Measurements from ENCODE around the gene OSER1. TPM values are rescaled to one million over a fixed set of nuclear protein-coding genes. Genes with fewer than 3 reads are reported as not detected.

OSER1 gene
- total and polyA plus RNA-seq, 2 donors: 28.4 to 56.7 TPM

GRCh38 chr20:44176833-44177534, 33.6 kb downstream of the OSER1 start:
- H3K4me1 ChIP-seq (ENCODE audit: control insufficient read depth in 2 of 2, insufficient read depth in 2 of 2, low read length in 2 of 2): no peaks in the 10 kb centered on the region
- H3K36me3 ChIP-seq (ENCODE audit: control insufficient read depth in 2 of 2, insufficient read depth in 2 of 2, low read length in 1 of 2): no peaks in the 10 kb centered on the region
- DNase-seq (ENCODE audit: low read depth in 6 of 9, low spot score in 9 of 9): no peak
- WGBS: 76% methylated on average over 14 of the region's 14 CpGs
- no peak overlapping the region for H3K4me3 ChIP-seq (ENCODE audit: low read length in 2 of 2)
- peaks cover 4 to 33% of the 10 kb centered on the region in 2 donors for H3K27me3 ChIP-seq (ENCODE audit: control insufficient read depth in 2 of 2, insufficient read depth in 1 of 2, low read length in 1 of 2)
- no peaks in the 10 kb centered on the region for H3K9me3 ChIP-seq (ENCODE audit: control insufficient read depth in 2 of 2, insufficient read depth in 1 of 2, low read length in 1 of 2)
- no peak overlapping the region for H3K27ac ChIP-seq (ENCODE audit: low read depth in 1 of 2, low read length in 1 of 2)

GRCh38 chr20:44174996-44175765, 35.4 kb downstream of the OSER1 start:
- Histone ChIP-seq H3K27ac (ENCODE audit: low read depth in 1 of 2, low read length in 1 of 2) (no peak overlapping the region), H3K27me3 (ENCODE audit: control insufficient read depth in 2 of 2, insufficient read depth in 1 of 2, low read length in 1 of 2) (peaks cover 4 to 34% of the 10 kb centered on the region in 2 donors), H3K4me1 (ENCODE audit: control insufficient read depth in 2 of 2, insufficient read depth in 2 of 2, low read length in 2 of 2) (no peaks in the 10 kb centered on the region), H3K36me3 (ENCODE audit: control insufficient read depth in 2 of 2, insufficient read depth in 2 of 2, low read length in 1 of 2) (no peaks in the 10 kb centered on the region), H3K9me3 (ENCODE audit: control insufficient read depth in 2 of 2, insufficient read depth in 1 of 2, low read length in 1 of 2) (no peaks in the 10 kb centered on the region), H3K4me3 (ENCODE audit: low read length in 2 of 2) (no peak overlapping the region)
- WGBS: 97% methylated on average over 13 of the region's 13 CpGs
- no peak for DNase-seq (ENCODE audit: low read depth in 6 of 9, low spot score in 9 of 9)

GRCh38 chr20:44173846-44174245, 36.7 kb downstream of the OSER1 start:
- no peak overlapping the region for H3K27ac ChIP-seq (ENCODE audit: low read depth in 1 of 2, low read length in 1 of 2)
- 88% methylated on average over 8 of the region's 8 CpGs for WGBS

GRCh38 chr20:44173116-44173515, 37.5 kb downstream of the OSER1 start:
- no peaks in the 10 kb centered on the region for H3K4me1 ChIP-seq (ENCODE audit: control insufficient read depth in 2 of 2, insufficient read depth in 2 of 2, low read length in 2 of 2)
- H3K27me3 ChIP-seq (ENCODE audit: control insufficient read depth in 2 of 2, insufficient read depth in 1 of 2, low read length in 1 of 2): peaks cover 4 to 31% of the 10 kb centered on the region in 2 donors
- no peak overlapping the region for H3K4me3 ChIP-seq (ENCODE audit: low read length in 2 of 2)
- 78% methylated on average over 5 of the region's 5 CpGs for WGBS
- no peak for DNase-seq (ENCODE audit: low read depth in 6 of 9, low spot score in 9 of 9)
- no peak overlapping the region for H3K27ac ChIP-seq (ENCODE audit: low read depth in 1 of 2, low read length in 1 of 2)
- H3K36me3 ChIP-seq (ENCODE audit: control insufficient read depth in 2 of 2, insufficient read depth in 2 of 2, low read length in 1 of 2): no peaks in the 10 kb centered on the region
- no peaks in the 10 kb centered on the region for H3K9me3 ChIP-seq (ENCODE audit: control insufficient read depth in 2 of 2, insufficient read depth in 1 of 2, low read length in 1 of 2)

More at GRCh38 chr20:44173846-44174245, 36.7 kb downstream of the OSER1 start:
- no peaks in the 10 kb centered on the region for H3K4me1 ChIP-seq (ENCODE audit: control insufficient read depth in 2 of 2, insufficient read depth in 2 of 2, low read length in 2 of 2)
- DNase-seq (ENCODE audit: low read depth in 6 of 9, low spot score in 9 of 9): no peak
- no peaks in the 10 kb centered on the region for H3K9me3 ChIP-seq (ENCODE audit: control insufficient read depth in 2 of 2, insufficient read depth in 1 of 2, low read length in 1 of 2)
- H3K27me3 ChIP-seq (ENCODE audit: control insufficient read depth in 2 of 2, insufficient read depth in 1 of 2, low read length in 1 of 2): peaks cover 4 to 31% of the 10 kb centered on the region in 2 donors
- H3K36me3 ChIP-seq (ENCODE audit: control insufficient read depth in 2 of 2, insufficient read depth in 2 of 2, low read length in 1 of 2): no peaks in the 10 kb centered on the region
- no peak overlapping the region for H3K4me3 ChIP-seq (ENCODE audit: low read length in 2 of 2)

GRCh38 chr20:44172572-44172950, 38.0 kb downstream of the OSER1 start:
- H3K36me3 ChIP-seq (ENCODE audit: control insufficient read depth in 2 of 2, insufficient read depth in 2 of 2, low read length in 1 of 2): no peaks in the 10 kb centered on the region
- WGBS: 94% methylated on average over 2 of the region's 2 CpGs
- no peaks in the 10 kb centered on the region for H3K9me3 ChIP-seq (ENCODE audit: control insufficient read depth in 2 of 2, insufficient read depth in 1 of 2, low read length in 1 of 2)
- peaks cover 4 to 31% of the 10 kb centered on the region in 2 donors for H3K27me3 ChIP-seq (ENCODE audit: control insufficient read depth in 2 of 2, insufficient read depth in 1 of 2, low read length in 1 of 2)
- no peak overlapping the region for H3K27ac ChIP-seq (ENCODE audit: low read depth in 1 of 2, low read length in 1 of 2)
- no peak overlapping the region for H3K4me3 ChIP-seq (ENCODE audit: low read length in 2 of 2)
- no peak for DNase-seq (ENCODE audit: low read depth in 6 of 9, low spot score in 9 of 9)
- H3K4me1 ChIP-seq (ENCODE audit: control insufficient read depth in 2 of 2, insufficient read depth in 2 of 2, low read length in 2 of 2): no peaks in the 10 kb centered on the region

GRCh38 chr20:44171775-44172571, 38.6 kb downstream of the OSER1 start:
- Histone ChIP-seq H3K9me3 (ENCODE audit: control insufficient read depth in 2 of 2, insufficient read depth in 1 of 2, low read length in 1 of 2) (no peaks in the 10 kb centered on the region), H3K36me3 (ENCODE audit: control insufficient read depth in 2 of 2, insufficient read depth in 2 of 2, low read length in 1 of 2) (no peaks in the 10 kb centered on the region), H3K4me1 (ENCODE audit: control insufficient read depth in 2 of 2, insufficient read depth in 2 of 2, low read length in 2 of 2) (no peaks in the 10 kb centered on the region), H3K27ac (ENCODE audit: low read depth in 1 of 2, low read length in 1 of 2) (no peak overlapping the region), H3K27me3 (ENCODE audit: control insufficient read depth in 2 of 2, insufficient read depth in 1 of 2, low read length in 1 of 2) (peaks cover 0 to 27% of the 10 kb centered on the region in 2 donors), H3K4me3 (ENCODE audit: low read length in 2 of 2) (no peak overlapping the region)
- no peak for DNase-seq (ENCODE audit: low read depth in 6 of 9, low spot score in 9 of 9)
- 77% methylated on average over 6 of the region's 6 CpGs for WGBS

- Histone ChIP-seq H3K36me3 (ENCODE audit: control insufficient read depth in 2 of 2, insufficient read depth in 2 of 2, low read length in 1 of 2) (no peaks in the 10 kb centered on the region), H3K4me3 (ENCODE audit: low read length in 2 of 2) (no peak overlapping the region), H3K27ac (ENCODE audit: low read depth in 1 of 2, low read length in 1 of 2) (no peak overlapping the region), H3K27me3 (ENCODE audit: control insufficient read depth in 2 of 2, insufficient read depth in 1 of 2, low read length in 1 of 2) (peaks cover 0 to 30% of the 10 kb centered on the region in 2 donors), H3K4me1 (ENCODE audit: control insufficient read depth in 2 of 2, insufficient read depth in 2 of 2, low read length in 2 of 2) (no peaks in the 10 kb centered on the region), H3K9me3 (ENCODE audit: control insufficient read depth in 2 of 2, insufficient read depth in 1 of 2, low read length in 1 of 2) (no peaks in the 10 kb centered on the region)
- 64% methylated on average over 7 of the region's 7 CpGs for WGBS
- no peak for DNase-seq (ENCODE audit: low read depth in 6 of 9, low spot score in 9 of 9)
Observed at GRCh38 chr20:44170816-44171410, 39.7 kb downstream of the OSER1 start.

GRCh38 chr20:44167736-44168135, 42.8 kb downstream of the OSER1 start:
- Histone ChIP-seq H3K27ac (ENCODE audit: low read depth in 1 of 2, low read length in 1 of 2) (no peak overlapping the region), H3K9me3 (ENCODE audit: control insufficient read depth in 2 of 2, insufficient read depth in 1 of 2, low read length in 1 of 2) (no peaks in the 10 kb centered on the region), H3K4me1 (ENCODE audit: control insufficient read depth in 2 of 2, insufficient read depth in 2 of 2, low read length in 2 of 2) (no peaks in the 10 kb centered on the region), H3K27me3 (ENCODE audit: control insufficient read depth in 2 of 2, insufficient read depth in 1 of 2, low read length in 1 of 2) (peaks cover 0 to 32% of the 10 kb centered on the region in 2 donors), H3K36me3 (ENCODE audit: control insufficient read depth in 2 of 2, insufficient read depth in 2 of 2, low read length in 1 of 2) (no peaks in the 10 kb centered on the region), H3K4me3 (ENCODE audit: low read length in 2 of 2) (no peak overlapping the region)
- DNase-seq (ENCODE audit: low read depth in 6 of 9, low spot score in 9 of 9): no peak
- 98% methylated on average over 3 of the region's 3 CpGs for WGBS

Measured in thymus (tissue), 11 donors.